Heart left ventricle (tissue), 16 donors: ENCODE measurements around the gene LNPK. TPM values are rescaled to one million over a fixed set of nuclear protein-coding genes. Genes with fewer than 3 reads are reported as not detected.
A peak's percentile ranks its signal among the peaks of the same experiment; 100 is the strongest.
"Not testable (repeated sequence)": the region's sequence is repeated elsewhere in the genome, so short reads cannot be mapped to it uniquely, and the experiment has no call there.

Experiments used
- ATAC-seq, 4 donors: fragments of 200-7000 bp; cut with Tn5 transposase; one replicate each; pipeline ENCODE4 v1.9.1; 2020 to 2022; ENCODE audit warnings: moderate library complexity in 4 of 4, mild to moderate bottlenecking in 3 of 4, moderate number of reproducible peaks in 1 of 4
- DNase-seq, 5 donors: peaks; one replicate each; pipeline ENCODE4 v3.0.0-alpha.2; 2020
- H3K27ac ChIP-seq, 12 donors: fragments of 200-600 bp; sonication (generic) in 4 of 12; one replicate each; pipeline versions ENCODE4 v1.5.0 to v1.8.0; 2016 to 2022; ENCODE audit warnings: mild to moderate bottlenecking in 2 of 12
- H3K27me3 ChIP-seq, 9 donors: fragments of 200-600 bp; sonication (generic) in 2 of 9; one replicate each; pipeline versions ENCODE4 v1.5.1 to v1.8.0; 2016 to 2022; ENCODE audit warnings: mild to moderate bottlenecking in 3 of 9
- H3K36me3 ChIP-seq, 9 donors: fragments of 200-600 bp; sonication (generic) in 2 of 9; one replicate each; pipeline versions ENCODE4 v1.5.0 to v1.8.0; 2018 to 2022; ENCODE audit warnings: mild to moderate bottlenecking in 2 of 9
- H3K4me1 ChIP-seq, 12 donors: fragments of 200-600 bp; sonication (generic) in 4 of 12; one replicate each; pipeline versions ENCODE4 v1.5.0 to v1.8.0; 2016 to 2022; ENCODE audit warnings: mild to moderate bottlenecking in 3 of 12
- H3K4me3 ChIP-seq, 12 donors: fragments of 200-600 bp; sonication (generic) in 4 of 12; one replicate each; pipeline versions ENCODE4 v1.5.0 to v1.8.0; 2017 to 2022; ENCODE audit warnings: mild to moderate bottlenecking in 9 of 12, moderate library complexity in 4 of 12
- H3K9me3 ChIP-seq, 12 donors: fragments of 200-600 bp; sonication (generic) in 4 of 12; one replicate each; pipeline versions ENCODE4 v1.5.0 to v1.8.0; 2016 to 2022; ENCODE audit warnings: mild to moderate bottlenecking in 1 of 12
- POLR2A ChIP-seq, 2 donors: fragments of 450-650 bp; IDR thresholded peaks; one replicate each; pipeline ENCODE4 v1.6.1; 2017; ENCODE audit warnings: antibody characterized with exemption in 2 of 2, mild to moderate bottlenecking in 2 of 2, moderate library complexity in 2 of 2
- WGBS, 4 donors: extraction: QIAGEN DNeasy Blood & Tissue Kit in 2 of 4; methylation state at CpG; one replicate each; pipeline versions ENCODE4 v1.1.5 to v1.1.7; 2013 to 2018; 5-methylcytosine and 5-hydroxymethylcytosine counted together
- intact Hi-C, 10 donors: fragments of 100-400 bp; cut with DNase I; formaldehyde crosslinking; loops; one replicate each; pipeline versions ENCODE4 v1.11.1 to v1.14.2; 2022
- polyA plus RNA-seq, 2 donors: library from polyadenylated mRNA; stranded (reverse); fragments of 200-250 nt; gene quantifications; one replicate each; pipeline ENCODE4 v1.2.3, GENCODE V29; 2013
- total RNA-seq, 9 donors: library from RNA; depleted of rRNA in 2 of 9; stranded (reverse); fragments of >200 nt in 2 of 9; fragmentation: NEBNext Ultra II Directional in 3 of 9; extraction: Animal tissue kit (Norgen Biotek cat#: 25700) in 3 of 9; gene quantifications; one replicate each; pipeline versions ENCODE4 v1.1.0 to v1.2.4, GENCODE V29; 2016 to 2023
- TF ChIP-seq, protein P1 (sequence below), 12 donors: fragments of 200-600 bp; sonication (generic) in 4 of 12; IDR thresholded peaks; one replicate each; pipeline versions ENCODE4 v1.5.0 to v1.8.0; 2018 to 2022; ENCODE audit warnings: antibody characterized with exemption in 12 of 12, mild to moderate bottlenecking in 5 of 12
- donor health status: ischemic (EF 13 %, LVEDD 7.1; RV severe dilation, severe dysfunction).
- donor health status: healthy with polysubstance abuse.
- donor health status: DM: no; HTN: yes; CAD: no.
- donor health status: DM: no; HTN: no; CAD: no.
- donor health status: ischemic (EF 25% LVEDD 6.9; RV normal size, moderate dysfunction).
- donor health status: ischemic (EF 25% LVEDD 5.7; RV mildly dilated, moderate dysfunction).
- donor health status: healthy.
- donor health status: DM: yes; HTN: yes; CAD: no.
- donor health status: ischemic (EF 35%, LVEDD 5.7; RV mildly dilated, moderate dysfunction).
- donor health status: nonischemic (EF 11% LVEDD 7.7; RV severe dilation, severe dysfunction).
- donor health status: DM: yes; HTN: yes; CAD: no.
- donor health status: PGD.
- donor health status: ischemic (EF 29% LVEDD 5.4; RV normal size, mild dysfunction).
- donor health status: nonischemic (EF 23%, LVEDD 6.1; RV moderate dilation, normal function).

Gene LNPK
- total and polyA plus RNA-seq, 11 donors, result 5.0 to 45.6 (median 32.9) TPM

DNA sequence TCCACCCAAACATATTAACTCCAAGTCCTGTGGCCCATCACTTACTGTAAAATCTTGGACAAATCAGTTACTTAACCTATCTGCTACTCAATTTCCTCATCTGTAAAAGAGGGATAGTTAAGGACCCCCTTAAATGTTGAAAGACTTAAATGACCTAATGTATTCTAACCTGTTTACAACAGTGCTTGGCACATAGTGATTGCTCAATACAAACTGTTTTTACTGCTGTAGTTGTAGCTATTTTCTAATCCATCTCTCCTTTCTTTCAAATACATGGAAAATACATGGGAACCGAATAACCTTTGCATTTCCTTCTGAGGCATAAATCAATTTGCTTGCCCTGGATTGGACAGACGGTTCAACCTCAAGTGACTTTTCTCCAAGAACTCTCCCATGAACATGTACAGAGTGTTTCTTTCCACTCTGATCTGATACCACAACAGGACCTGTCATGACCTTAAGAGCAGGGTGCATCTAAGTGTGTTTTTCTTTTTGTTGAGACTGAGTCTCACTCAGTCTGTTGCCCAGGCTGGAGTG, 2.7 kb downstream of the LNPK start:
- ATAC-seq (no peak), DNase-seq (no peak)
- Histone ChIP-seq H3K27me3 (no peaks in the 10 kb centered on the region), H3K4me3 (no peak overlapping the region), H3K9me3 (no peaks in the 10 kb centered on the region), H3K27ac (no peak overlapping the region), H3K36me3 (no peaks in the 10 kb centered on the region), H3K4me1 (peaks cover 0 to 29% (median 17%) of the 10 kb centered on the region in 12 donors)
- WGBS, 4 donors, result 77 to 84% (median 81%) methylated on average over 2 of the region's 2 CpGs
- intact Hi-C loops, result no loop called here
- TF ChIP-seq, protein P1, sequence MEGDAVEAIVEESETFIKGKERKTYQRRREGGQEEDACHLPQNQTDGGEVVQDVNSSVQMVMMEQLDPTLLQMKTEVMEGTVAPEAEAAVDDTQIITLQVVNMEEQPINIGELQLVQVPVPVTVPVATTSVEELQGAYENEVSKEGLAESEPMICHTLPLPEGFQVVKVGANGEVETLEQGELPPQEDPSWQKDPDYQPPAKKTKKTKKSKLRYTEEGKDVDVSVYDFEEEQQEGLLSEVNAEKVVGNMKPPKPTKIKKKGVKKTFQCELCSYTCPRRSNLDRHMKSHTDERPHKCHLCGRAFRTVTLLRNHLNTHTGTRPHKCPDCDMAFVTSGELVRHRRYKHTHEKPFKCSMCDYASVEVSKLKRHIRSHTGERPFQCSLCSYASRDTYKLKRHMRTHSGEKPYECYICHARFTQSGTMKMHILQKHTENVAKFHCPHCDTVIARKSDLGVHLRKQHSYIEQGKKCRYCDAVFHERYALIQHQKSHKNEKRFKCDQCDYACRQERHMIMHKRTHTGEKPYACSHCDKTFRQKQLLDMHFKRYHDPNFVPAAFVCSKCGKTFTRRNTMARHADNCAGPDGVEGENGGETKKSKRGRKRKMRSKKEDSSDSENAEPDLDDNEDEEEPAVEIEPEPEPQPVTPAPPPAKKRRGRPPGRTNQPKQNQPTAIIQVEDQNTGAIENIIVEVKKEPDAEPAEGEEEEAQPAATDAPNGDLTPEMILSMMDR (IDR thresholded peaks at IDR 0.05), result no peak
- TF ChIP-seq POLR2A (IDR thresholded peaks at IDR 0.05), result no peak

DNA sequence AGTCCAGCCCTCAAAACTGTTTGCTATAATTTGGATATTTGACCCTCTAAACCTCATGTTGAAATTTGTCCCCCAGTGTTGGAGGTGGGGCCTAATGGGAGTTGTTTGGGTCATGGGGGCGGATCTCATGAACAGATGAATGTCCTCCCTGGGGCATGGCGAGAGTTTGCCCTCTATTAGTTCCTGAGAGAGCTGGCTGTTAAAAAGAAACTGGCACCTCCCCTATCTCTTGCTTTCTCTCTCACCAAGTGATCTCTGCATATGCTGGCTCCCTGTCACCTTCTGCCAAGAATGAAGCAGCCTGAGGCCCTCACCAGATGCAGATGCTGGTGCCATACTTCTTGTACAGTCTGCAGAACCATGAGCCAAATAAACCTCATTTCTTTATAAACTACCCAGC, 12.0 kb downstream of the LNPK start:
- DNase-seq (no peak), ATAC-seq (peak in 3 of 4 donors; percentile 42 to 69 (median 62))
- H3K27me3 ChIP-seq, result no peaks in the 10 kb centered on the region
- no peak for TF ChIP-seq POLR2A (IDR thresholded peaks at IDR 0.05)
- TF ChIP-seq, protein P1 (IDR thresholded peaks at IDR 0.05), result no peak
- H3K4me3 ChIP-seq, result no peak overlapping the region
- peaks cover 0 to 35% (median 14%) of the 10 kb centered on the region in 9 donors for H3K36me3 ChIP-seq
- H3K9me3 ChIP-seq, result no peaks in the 10 kb centered on the region
- intact Hi-C loops, result no loop called here
- H3K4me1 ChIP-seq, result no peaks in the 10 kb centered on the region
- H3K27ac ChIP-seq, result no peak overlapping the region
- 54 to 96% (median 81%) methylated on average over 2 of the region's 2 CpGs for WGBS, 4 donors

DNA sequence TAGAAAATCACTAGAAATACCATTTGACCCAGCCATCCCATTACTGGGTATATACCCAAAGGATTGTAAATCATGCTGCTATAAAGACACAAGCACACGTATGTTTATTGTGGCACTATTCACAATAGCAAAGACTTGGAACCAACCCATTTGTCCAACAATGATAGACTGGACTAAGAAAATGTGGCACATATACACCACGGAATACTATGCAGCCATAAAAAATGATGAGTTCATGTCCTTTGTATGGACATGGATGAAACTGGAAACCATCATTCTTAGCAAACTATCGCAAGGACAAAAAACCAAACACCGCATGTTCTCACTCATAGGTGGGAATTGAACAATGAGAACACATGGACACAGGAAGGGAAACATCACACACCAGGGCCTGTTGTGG, 14.9 kb downstream of the LNPK start:
- H3K27me3 ChIP-seq, H3K9me3 ChIP-seq, H3K4me3 ChIP-seq, H3K4me1 ChIP-seq, intact Hi-C loops, H3K27ac ChIP-seq, ATAC-seq, DNase-seq: not testable (repeated sequence)
- H3K36me3 ChIP-seq, result peaks cover 0 to 46% (median 20%) of the 10 kb centered on the region in 9 donors
- 93 to 99% (median 98%) methylated on average over 3 to 4 of the region's 4 CpGs for WGBS, 4 donors

DNA sequence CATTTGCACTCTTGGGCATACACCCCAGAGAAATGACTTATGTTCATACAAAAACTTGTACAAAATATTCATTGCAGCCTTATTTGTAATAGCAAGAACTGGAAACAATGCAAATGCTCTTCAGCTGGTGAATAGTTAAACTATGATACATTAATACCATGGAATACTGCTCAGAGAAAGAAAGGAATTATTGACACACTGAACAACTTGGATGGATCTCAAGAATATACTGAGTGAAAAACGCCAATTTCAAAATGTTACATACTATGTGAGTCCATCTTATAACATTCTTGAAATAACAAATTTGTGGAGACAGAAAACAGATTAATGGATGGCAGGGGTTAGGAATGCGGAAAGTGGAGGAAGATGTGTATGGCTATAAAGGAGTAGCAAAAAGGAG, 17.2 kb downstream of the LNPK start:
- 91 to 97% (median 92%) methylated on average over 2 of the region's 2 CpGs for WGBS, 4 donors
- ATAC-seq, result no peak
- intact Hi-C loops, result no loop called here

More for the DNA sequence above, 17.2 kb downstream of the LNPK start:
- DNase-seq, result no peak
- Histone ChIP-seq H3K4me1 (peaks cover 0 to 8% (median 0%) of the 10 kb centered on the region in 12 donors), H3K36me3 (peaks cover 0 to 51% (median 13%) of the 10 kb centered on the region in 9 donors), H3K27me3 (no peaks in the 10 kb centered on the region), H3K9me3 (no peaks in the 10 kb centered on the region), H3K4me3 (no peak overlapping the region), H3K27ac (no peak overlapping the region)
- TF ChIP-seq, protein P1 (IDR thresholded peaks at IDR 0.05), result no peak
- no peak for TF ChIP-seq POLR2A (IDR thresholded peaks at IDR 0.05)
